ENCODE measurements around the gene MFGE8.

GRCh38 chr15:88865498-88866099 lies 47.6 kb downstream of the MFGE8 start:
- TF ChIP-seq CTCF (conservative IDR thresholded peaks at IDR 0.05; ENCODE audit: low read depth, low read length) = no peak
- TF ChIP-seq EZH2 (IDR thresholded peaks at IDR 0.05; ENCODE audit: low read length, unreplicated experiment) = no peak
- TF ChIP-seq EZH2phosphoT487 (IDR thresholded peaks at IDR 0.05; ENCODE audit: borderline replicate concordance, low read length) = no peak

Data from PC-3 (cell line).